Stomach (tissue), 4 donors: ENCODE measurements around the gene TEPSIN.

Experiments
- POLR2A ChIP-seq, 4 donors: fragments of 450-650 bp; IDR thresholded peaks; one replicate each; pipeline ENCODE4 v1.6.1; 2016; ENCODE audit warnings: antibody characterized with exemption in 4 of 4, control low read depth in 2 of 4, mild to moderate bottlenecking in 1 of 4, moderate library complexity in 1 of 4
- POLR2AphosphoS5 ChIP-seq, 3 donors: sonication (generic); formaldehyde crosslinking; IDR thresholded peaks; one replicate each; pipeline ENCODE4 v1.6.1; 2016; ENCODE audit warnings: antibody characterized with exemption in 3 of 3
- TF ChIP-seq, protein P1 (sequence below), 7 experiments: fragments of 450-650 bp in 4 of 7; fragments of 200-600 bp in 3 of 7; sonication (generic) in 3 of 7; IDR thresholded peaks; one replicate each; pipeline ENCODE4 v1.5.1; 2016 to 2019; ENCODE audit warnings: antibody characterized with exemption in 7 of 7, control low read depth in 2 of 7, mild to moderate bottlenecking in 1 of 7

DNA sequence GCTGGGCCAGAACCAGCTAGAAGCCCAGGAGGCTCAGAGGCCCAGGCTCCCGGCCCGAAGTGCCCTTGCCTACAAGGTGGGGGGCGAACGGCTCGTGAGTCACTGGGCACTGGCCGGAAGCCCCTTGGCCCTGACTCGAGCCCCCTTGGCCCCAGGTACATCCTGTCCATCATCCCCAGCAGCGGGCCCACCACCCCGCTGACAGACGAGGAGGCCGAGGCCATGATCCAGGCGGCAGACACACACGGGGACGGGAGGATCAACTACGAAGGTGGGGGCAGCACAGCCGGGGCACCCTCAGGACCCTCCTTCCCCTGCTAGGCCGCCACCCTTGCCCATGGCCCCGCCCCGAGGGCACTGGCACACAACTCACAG is 57.1 kb downstream of the TEPSIN start:
- TF ChIP-seq, protein P1, sequence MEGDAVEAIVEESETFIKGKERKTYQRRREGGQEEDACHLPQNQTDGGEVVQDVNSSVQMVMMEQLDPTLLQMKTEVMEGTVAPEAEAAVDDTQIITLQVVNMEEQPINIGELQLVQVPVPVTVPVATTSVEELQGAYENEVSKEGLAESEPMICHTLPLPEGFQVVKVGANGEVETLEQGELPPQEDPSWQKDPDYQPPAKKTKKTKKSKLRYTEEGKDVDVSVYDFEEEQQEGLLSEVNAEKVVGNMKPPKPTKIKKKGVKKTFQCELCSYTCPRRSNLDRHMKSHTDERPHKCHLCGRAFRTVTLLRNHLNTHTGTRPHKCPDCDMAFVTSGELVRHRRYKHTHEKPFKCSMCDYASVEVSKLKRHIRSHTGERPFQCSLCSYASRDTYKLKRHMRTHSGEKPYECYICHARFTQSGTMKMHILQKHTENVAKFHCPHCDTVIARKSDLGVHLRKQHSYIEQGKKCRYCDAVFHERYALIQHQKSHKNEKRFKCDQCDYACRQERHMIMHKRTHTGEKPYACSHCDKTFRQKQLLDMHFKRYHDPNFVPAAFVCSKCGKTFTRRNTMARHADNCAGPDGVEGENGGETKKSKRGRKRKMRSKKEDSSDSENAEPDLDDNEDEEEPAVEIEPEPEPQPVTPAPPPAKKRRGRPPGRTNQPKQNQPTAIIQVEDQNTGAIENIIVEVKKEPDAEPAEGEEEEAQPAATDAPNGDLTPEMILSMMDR (IDR thresholded peaks at IDR 0.05), result no peak
- TF ChIP-seq POLR2A (IDR thresholded peaks at IDR 0.05) (no peak), POLR2AphosphoS5 (IDR thresholded peaks at IDR 0.05) (no peak)
